C4-2B (cell line): Measurements from ENCODE around the gene PAM.

Experiments
- ZFX ChIP-seq: fragments of 450-650 bp; IDR thresholded peaks from 2 replicates; pipeline ENCODE4 v1.6.1; 2017
- TF ChIP-seq, protein P1 (sequence below): fragments of 450-650 bp; conservative IDR thresholded peaks from 2 replicates; pipeline ENCODE4 v1.5.1; 2017; ENCODE audit warnings: mild to moderate bottlenecking

DNA sequence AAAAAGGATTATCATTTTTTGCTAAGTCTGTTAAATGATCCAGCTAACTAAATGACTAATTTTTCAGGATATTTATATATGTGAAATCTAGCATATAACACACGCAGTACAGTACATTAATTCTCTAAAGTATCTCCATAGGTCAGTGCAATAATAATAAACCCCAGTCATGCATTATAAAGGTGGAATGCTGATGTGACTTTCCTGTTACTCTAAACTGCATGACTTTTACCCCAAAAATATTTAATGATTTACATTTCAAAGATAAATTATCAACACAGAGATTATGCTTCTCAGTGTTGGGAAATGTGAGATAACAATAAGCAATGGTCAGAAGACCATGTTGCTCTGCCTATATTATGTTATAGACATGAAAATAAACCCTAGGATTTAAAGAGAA lies 34.1 kb upstream of the PAM start:
- TF ChIP-seq, protein P1, sequence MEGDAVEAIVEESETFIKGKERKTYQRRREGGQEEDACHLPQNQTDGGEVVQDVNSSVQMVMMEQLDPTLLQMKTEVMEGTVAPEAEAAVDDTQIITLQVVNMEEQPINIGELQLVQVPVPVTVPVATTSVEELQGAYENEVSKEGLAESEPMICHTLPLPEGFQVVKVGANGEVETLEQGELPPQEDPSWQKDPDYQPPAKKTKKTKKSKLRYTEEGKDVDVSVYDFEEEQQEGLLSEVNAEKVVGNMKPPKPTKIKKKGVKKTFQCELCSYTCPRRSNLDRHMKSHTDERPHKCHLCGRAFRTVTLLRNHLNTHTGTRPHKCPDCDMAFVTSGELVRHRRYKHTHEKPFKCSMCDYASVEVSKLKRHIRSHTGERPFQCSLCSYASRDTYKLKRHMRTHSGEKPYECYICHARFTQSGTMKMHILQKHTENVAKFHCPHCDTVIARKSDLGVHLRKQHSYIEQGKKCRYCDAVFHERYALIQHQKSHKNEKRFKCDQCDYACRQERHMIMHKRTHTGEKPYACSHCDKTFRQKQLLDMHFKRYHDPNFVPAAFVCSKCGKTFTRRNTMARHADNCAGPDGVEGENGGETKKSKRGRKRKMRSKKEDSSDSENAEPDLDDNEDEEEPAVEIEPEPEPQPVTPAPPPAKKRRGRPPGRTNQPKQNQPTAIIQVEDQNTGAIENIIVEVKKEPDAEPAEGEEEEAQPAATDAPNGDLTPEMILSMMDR: no peak
- no peak for TF ChIP-seq ZFX
